ENCODE measurements around the gene POLR2J3.
"Not testable (repeated sequence)": the region's sequence is repeated elsewhere in the genome, so short reads cannot be mapped to it uniquely, and the experiment has no call there.

POLR2J3 gene

DNA sequence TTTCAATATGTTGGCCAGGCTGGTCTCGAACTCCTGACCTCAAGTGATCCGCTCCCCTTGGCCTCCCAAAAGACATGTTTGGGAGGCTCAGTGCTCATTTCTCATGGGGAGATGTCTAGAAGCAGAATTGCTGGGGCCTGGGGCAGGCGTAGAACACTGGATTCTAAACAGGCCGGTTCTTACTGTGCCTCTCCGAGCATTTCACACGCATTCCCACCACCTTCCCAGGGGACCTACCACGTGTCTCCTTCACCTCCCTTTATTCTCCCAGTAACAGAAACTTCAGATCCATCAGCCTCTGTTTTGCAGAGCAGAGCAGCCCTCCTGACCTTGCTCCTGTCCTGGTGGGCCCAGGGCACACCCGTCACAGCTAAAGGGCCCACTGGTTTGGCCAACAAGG, 45.2 kb downstream of the POLR2J3 start:
- FAIRE-seq; DNase-seq (ENCODE audit: low spot score): not testable (repeated sequence)

DNA sequence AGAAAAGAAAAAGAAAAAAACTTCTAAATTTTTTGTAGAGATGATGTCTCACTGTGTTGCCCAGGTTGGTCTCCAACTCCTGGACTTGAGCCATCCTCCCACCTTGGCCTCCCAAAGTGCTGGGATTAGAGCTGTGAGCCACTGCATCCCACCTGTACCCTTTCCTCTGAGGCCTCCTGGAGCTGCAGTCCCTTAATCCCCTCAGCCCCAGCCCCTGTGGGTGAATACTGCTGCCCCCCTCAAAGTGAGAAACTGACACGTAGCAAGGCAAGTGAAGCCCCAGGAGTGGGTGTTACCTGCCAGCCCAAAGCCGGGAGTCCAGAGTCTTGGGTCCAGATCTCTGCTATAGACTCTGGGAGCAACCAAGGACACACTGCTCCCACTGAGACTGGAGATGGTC, 47.6 kb downstream of the POLR2J3 start:
- not testable (repeated sequence) for FAIRE-seq; DNase-seq (ENCODE audit: low spot score)

DNA sequence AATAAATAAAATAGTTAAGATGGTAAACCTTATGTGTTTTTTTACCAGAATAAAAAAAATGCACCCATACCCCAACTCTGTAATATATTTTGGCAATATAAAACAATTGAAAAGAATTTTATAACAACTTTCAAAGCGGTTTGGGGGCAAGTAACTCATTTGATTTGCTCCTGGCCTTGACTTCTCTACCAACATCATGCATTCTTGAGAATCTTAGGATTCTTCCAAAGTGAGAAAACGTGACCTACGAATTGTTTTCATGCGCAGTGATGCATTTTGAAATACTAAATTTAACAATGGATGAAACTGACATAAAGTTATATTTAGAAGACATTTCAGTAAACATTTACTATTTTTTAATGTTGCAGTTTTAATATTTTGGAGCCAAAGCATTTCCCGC, 51.6 kb downstream of the POLR2J3 start:
- not testable (repeated sequence) for DNase-seq (ENCODE audit: low spot score); FAIRE-seq

DNA sequence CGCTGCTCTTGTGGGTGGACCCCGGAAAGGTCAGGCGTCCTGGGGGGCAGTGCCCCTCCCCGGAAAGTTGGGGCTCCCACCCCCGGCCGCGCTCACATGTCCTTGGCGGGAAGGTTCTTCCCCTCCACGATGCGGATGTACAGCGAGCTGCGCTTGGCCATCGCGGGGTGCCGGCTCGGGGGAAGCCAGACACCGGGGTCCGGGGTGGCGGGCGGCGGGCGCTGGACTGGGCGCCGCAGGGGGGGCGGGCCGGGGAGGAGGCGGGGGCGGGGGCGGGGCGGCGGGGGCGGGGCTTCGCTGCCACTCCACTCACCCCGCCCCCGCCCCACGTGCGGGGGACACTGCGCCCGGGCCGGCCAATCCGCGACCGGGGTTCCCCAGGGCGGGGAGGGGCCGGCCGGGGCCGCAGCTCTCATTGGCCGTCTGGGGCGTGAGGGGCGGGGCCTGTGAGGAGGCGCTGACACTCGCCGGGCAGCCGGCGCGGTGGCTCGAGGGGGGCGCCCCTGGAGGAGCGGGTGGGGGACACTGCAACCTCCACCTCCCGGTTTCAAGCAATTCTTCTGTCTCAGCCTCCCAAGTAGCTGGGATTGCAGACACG, 54.7 kb downstream of the POLR2J3 start, which contains the start of gene RASA4B:
RASA4B (minus strand) TSS at position 228 of the 598 bp plus-strand sequence; CDS start at position 161, 67 bp downstream.
- not testable (repeated sequence) for DNase-seq (ENCODE audit: low spot score); FAIRE-seq

Data from RCC 7860 (cell line).